ENCODE results near the gene TP53TG5.

Gene TP53TG5

DNA sequence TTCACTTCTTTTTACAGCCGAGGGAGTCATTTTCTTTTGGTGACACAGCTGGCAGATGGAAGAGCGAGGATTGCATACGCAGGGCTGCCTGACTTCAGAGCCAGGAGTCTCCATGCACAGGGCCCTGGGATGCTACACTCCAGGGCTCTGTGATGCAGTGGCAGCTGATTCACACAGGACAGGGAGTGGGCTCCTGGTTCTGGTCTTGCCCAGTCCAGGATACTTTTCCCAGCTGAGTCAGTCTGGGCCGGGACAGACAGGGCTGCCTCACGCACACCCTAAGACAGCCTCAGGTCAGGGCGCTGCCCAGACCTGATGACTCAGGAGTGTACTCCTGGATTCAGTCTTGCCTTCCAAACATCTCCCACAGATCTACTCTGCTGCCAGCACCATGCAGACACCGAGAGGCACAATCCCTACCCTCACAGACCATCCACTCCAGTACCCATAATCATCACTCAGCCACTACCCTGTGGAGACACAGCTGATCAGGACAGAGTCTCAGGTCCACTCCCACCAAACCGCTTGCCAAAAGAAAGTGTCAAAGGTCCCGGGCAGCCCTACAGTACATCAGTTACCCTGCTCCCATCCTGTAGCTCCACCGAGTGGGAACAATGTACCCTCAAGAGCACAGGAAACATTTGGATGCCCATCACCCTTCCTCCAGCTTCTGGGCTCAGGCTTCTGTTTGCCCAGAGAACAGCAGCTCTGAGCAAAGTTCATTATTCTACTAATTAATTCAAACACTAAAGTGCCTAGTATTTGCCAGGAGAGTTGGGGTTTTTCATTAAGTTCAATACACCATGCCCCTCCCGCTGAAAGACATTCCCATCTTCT lies 41.4 kb downstream of the TP53TG5 start:
- peak in 16 of 56 donors; percentile 10 to 69 (median 30) for DNase-seq

DNA sequence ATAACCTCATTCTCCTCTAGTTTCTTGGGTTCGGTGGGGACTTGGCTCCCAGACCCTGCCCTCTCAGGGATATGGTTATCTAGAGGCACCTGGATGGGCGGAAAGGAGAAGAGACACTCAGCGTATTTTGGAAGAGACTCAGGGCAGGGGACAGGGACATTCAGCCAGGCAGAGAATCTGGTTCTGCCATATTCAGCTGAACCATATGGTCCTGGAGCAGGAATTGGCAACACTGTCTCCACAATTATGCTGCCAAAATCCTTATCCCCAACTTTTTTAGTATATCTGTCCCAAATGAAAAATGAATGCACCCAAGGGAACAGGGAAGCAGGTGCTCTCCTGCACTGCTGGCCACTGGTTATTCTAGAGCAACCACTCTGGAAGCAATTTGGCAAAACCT lies 47.6 kb downstream of the TP53TG5 start:
- no peak for DNase-seq

DNA sequence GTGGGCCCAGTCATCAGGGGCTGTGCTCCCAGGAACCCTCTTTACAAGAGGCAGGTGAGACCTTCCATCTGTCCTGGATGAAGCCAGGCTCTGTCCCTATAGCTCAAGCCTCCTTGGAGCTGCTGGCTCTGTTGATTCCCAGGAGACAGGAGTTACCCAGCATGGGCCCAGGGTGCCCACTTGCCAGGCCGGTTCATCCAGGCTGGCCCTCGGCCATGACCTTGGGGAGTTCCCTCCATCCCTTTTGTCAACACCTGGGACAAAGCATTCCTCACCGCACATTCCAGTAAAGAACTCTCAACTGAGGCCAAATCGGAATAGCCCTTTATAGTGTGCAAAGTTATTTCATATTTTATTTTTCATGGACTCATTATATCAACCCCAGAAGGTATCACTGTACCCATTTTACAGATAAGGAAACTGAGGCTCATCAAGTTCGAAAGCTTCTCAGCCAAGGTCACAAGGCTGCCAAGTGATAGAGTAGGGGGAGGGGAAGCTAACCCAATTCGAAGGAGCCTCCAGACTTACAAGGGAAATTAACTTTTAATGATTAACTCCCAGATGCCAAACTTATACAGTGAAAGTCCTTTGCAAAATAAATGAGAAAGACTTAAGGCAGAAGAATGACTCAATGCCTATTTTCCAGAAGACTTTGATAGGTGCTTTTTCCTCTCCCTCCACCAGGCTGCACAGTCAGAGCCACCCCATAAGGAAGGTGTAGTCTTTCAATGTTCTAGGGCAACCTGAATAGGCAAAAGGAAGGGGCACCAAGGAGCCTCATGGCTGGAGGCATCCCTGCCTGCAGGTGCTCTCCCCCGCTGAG lies 48.4 kb downstream of the TP53TG5 start:
- no peak for DNase-seq

DNA sequence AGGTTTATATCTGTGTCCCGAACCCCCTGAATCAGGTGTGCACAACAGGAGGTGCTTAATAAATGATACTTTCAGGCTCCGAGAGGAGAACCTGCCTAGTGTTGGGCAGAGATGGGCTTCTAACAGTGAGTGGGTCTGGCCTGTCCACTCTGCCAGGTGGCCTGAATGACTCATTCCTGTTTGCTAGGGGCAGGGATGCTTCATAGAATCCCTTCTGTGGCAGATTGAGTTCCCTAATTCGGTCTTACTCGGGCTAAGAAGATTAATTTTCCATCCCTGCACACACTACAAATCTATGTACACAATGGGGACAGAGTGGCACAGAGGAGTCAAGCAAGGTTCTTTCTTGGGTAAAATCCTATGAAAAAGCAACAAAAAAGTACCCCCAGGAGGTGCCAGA lies 49.7 kb downstream of the TP53TG5 start:
- no peak for DNase-seq

DNA sequence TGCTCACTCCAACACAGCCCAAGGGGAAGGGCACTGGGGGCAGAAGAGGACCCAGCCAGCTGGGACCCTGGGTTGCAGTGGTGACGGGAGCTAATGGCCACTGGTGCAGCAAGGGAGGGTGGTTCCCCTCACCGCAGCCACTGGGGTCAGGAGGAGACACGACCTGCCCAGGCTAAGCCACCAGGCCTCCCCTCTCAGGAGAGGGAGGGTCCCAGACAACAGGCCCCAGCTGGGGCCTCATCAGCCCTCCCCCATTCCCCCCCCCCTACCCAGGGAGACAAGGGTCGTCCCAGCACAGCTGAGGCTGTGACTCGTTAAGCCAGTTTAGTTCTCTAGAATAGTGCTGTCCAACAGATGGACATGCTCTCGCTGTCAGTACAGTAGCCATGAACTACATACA lies 52.8 kb downstream of the TP53TG5 start:
- no peak for DNase-seq

DNA sequence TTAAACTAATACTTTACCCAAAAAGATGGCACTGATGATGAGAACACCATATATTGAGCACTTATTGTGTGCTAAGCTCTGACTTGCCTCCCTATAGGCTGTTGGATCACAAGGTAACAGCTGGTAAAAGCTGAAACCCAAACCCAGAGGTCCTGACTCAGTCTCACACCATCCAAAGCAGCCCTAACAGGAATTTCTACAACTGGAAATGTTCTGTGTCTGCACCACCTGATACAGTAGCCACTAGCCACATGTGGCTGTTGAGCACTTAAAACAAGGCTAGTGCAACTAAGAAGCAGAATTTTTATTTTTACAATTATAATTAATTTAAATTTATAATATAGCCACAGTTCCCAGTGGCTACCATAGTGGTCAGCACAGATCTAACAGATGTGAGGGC lies 54.4 kb downstream of the TP53TG5 start:
- no peak for DNase-seq

DNA sequence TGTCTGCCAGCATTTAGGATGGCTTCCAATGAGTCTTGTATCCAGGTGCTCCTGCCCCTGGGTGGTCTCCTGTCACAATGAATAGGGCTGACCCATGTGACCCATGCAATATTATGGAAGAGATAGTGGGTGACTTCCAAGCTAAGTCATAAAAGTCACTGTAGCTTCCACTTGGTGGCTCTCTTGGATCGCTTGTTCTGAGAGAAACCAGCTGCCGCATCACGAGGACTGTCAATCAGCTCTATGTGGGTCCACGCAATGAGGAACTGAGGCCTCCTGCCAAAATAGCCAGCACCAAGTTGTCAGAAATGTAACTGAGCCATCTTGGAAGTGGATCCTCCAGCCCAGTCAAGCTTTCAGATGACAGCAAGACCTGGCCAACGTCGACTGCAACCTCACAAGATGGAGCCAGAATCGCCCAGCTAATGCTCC lies 55.2 kb downstream of the TP53TG5 start:
- DNase-seq, result peak in 44 of 56 donors; percentile 9 to 82 (median 38)
